ENCODE measurements around the gene AGBL1. TPM values are rescaled to one million over a fixed set of nuclear protein-coding genes. Genes with fewer than 3 reads are reported as not detected.

The AGBL1 gene
- total and polyA plus RNA-seq, 7 donors: 0.96 to 34.8 (median 6.6) TPM

DNA sequence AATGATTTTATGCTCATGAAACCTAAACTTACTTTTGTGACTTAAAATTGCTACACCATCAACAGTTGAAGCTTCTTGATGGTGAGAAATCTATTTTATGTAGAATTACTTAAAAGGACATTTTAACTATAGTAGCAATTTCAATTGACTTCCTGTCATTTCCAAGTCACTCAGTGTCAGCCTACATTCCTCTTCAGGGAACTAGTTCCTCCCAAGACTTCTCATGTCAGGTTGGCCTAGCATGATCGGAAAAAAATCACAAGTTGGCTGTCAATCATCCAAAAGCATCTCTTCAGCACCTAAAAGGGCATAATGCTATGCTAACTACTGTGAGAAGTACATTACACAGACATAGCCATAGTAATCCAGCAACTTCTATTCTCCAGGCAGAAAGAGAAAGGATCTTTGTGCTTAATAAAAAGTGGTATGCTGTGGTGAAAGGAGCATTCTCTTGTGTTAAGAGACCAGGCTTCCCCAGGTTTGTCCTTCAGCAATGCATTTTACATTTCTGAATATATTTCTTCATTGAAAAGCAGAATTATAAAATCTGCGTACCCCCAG is 893.7 kb downstream of the AGBL1 start:
- DNase-seq: no peak
- intact Hi-C loops (cut with DNase I): no loop called here
- ATAC-seq: no peak

DNA sequence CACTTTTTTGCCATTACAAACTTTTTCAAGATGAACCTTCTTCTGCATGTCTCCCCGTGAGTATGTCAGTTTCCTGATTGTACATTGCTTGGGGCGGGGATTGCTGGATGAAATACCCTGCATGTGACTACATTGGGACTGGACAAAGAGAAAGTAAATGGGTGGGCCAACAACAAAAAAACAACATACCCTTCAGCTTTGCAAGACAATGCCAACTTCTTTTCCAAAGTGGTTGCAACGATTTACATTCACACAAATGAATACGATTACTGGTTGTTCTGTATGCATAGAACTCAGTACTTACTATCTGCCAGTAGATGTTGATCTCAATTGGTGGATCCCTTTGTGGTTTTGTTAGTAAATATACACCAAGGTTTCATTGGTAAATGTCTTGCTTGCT is 908.4 kb downstream of the AGBL1 start:
- intact Hi-C loops (cut with DNase I): no loop called here
- DNase-seq: no peak
- ATAC-seq: no peak
- Histone ChIP-seq H3K36me3 (ENCODE audit: insufficient read depth in 1 of 2, low read depth in 1 of 2) (no peaks in the 10 kb centered on the region), H3K4me3 (no peak overlapping the region), H3K4me1 (no peaks in the 10 kb centered on the region), H3K9me3 (no peaks in the 10 kb centered on the region), H3K27me3 (ENCODE audit: insufficient read depth in 3 of 3, low read length in 2 of 3) (no peaks in the 10 kb centered on the region), H3K27ac (no peak overlapping the region)
- TF ChIP-seq, protein P1, sequence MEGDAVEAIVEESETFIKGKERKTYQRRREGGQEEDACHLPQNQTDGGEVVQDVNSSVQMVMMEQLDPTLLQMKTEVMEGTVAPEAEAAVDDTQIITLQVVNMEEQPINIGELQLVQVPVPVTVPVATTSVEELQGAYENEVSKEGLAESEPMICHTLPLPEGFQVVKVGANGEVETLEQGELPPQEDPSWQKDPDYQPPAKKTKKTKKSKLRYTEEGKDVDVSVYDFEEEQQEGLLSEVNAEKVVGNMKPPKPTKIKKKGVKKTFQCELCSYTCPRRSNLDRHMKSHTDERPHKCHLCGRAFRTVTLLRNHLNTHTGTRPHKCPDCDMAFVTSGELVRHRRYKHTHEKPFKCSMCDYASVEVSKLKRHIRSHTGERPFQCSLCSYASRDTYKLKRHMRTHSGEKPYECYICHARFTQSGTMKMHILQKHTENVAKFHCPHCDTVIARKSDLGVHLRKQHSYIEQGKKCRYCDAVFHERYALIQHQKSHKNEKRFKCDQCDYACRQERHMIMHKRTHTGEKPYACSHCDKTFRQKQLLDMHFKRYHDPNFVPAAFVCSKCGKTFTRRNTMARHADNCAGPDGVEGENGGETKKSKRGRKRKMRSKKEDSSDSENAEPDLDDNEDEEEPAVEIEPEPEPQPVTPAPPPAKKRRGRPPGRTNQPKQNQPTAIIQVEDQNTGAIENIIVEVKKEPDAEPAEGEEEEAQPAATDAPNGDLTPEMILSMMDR (IDR thresholded peaks at IDR 0.05): no peak
- WGBS, 3 donors: 72 to 78% (median 76%) methylated on average over 4 of the region's 4 CpGs

More for the DNA sequence above, 893.7 kb downstream of the AGBL1 start:
- WGBS, 3 donors: 89 to 91% (median 90%) methylated on average over 2 of the region's 2 CpGs
- Histone ChIP-seq H3K4me3 (no peak overlapping the region), H3K27me3 (ENCODE audit: insufficient read depth in 3 of 3, low read length in 2 of 3) (no peaks in the 10 kb centered on the region), H3K9me3 (no peaks in the 10 kb centered on the region), H3K27ac (no peak overlapping the region), H3K4me1 (no peaks in the 10 kb centered on the region), H3K36me3 (ENCODE audit: insufficient read depth in 1 of 2, low read depth in 1 of 2) (no peaks in the 10 kb centered on the region)
- TF ChIP-seq, protein P1 (IDR thresholded peaks at IDR 0.05): no peak

DNA sequence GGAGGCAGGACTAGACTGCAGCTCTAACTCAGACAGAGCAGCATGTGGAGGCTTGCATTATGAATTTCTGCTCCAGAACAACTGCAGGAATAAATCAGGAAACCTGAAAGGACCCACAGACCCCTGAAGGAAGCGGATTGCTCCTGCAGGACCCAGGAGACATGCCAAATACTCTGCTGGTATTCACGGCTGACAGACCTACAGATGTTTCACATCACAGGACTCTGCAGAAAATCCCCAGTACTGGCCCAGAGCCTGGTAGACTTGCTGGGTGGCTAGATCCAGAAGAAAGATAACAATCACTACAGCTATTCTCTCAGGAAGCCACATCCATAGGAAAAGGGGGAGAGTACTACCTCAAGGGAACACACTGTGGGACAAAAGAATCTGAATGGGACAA is 942.1 kb downstream of the AGBL1 start:
- Histone ChIP-seq H3K36me3 (ENCODE audit: insufficient read depth in 1 of 2, low read depth in 1 of 2) (no peaks in the 10 kb centered on the region), H3K4me1 (no peaks in the 10 kb centered on the region), H3K27me3 (ENCODE audit: insufficient read depth in 3 of 3, low read length in 2 of 3) (no peaks in the 10 kb centered on the region), H3K4me3 (no peak overlapping the region), H3K27ac (no peak overlapping the region), H3K9me3 (no peaks in the 10 kb centered on the region)
- intact Hi-C loops (cut with DNase I): no loop called here
- DNase-seq (no peak), ATAC-seq (no peak)
- TF ChIP-seq, protein P1 (IDR thresholded peaks at IDR 0.05): no peak
- WGBS, 3 donors: 34 to 42% (median 36%) methylated on average over 2 of the region's 2 CpGs

DNA sequence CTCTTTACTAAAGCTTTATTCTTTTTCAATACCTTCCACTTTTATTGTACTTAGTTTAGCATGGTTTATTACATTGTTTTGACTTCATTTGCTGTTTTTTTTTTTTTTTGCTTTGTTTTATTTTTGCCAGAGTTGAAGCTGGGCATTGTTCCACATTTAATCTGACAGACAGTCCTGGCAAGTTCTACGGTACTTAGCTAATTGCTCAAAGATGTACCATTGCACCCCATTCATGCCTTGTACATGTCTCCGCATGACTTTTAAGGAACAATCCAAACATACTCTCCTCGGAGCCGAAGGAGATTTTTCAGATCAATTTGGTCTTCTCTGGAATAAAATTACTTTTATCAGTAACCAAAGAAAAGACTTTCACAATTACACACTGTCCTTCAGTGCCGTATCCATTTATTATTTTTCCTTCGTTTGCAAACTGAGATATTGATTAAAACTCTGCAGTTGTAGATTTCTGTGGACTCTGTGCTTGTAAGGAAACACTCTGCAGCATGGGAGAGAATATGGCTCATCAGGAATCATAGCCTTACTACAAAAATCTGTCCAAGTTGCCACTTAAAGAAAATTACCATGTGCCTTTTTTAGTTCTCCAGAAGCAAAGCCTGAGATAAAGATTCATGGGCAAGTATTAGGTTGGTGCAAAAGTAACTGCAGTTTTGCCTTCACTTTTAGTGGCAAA is 952.0 kb downstream of the AGBL1 start:
- Histone ChIP-seq H3K4me1 (no peaks in the 10 kb centered on the region), H3K27me3 (ENCODE audit: insufficient read depth in 3 of 3, low read length in 2 of 3) (no peaks in the 10 kb centered on the region), H3K27ac (no peak overlapping the region), H3K4me3 (no peak overlapping the region), H3K9me3 (no peaks in the 10 kb centered on the region), H3K36me3 (ENCODE audit: insufficient read depth in 1 of 2, low read depth in 1 of 2) (no peaks in the 10 kb centered on the region)
- DNase-seq (no peak), ATAC-seq (no peak)
- intact Hi-C loops (cut with DNase I): no loop called here
- WGBS, 3 donors: 73 to 75% (median 75%) methylated on average over 6 of the region's 6 CpGs
- TF ChIP-seq, protein P1 (IDR thresholded peaks at IDR 0.05): no peak

Data from psoas muscle (tissue), 8 donors.